Measurements from ENCODE around the gene MYO1B. TPM values are rescaled to one million over a fixed set of nuclear protein-coding genes. Genes with fewer than 3 reads are reported as not detected.

MYO1B gene
- polyA plus RNA-seq, 2 donors: 12.9 to 25.6 TPM

- Histone ChIP-seq H3K27ac (ENCODE audit: low read depth in 2 of 2, low read length in 1 of 2) (no peak overlapping the region), H3K36me3 (ENCODE audit: control insufficient read depth in 2 of 2, insufficient read depth in 2 of 2, low read length in 1 of 2) (peaks cover 0 to 5% of the 10 kb centered on the region in 2 donors)
- WGBS, 2 donors: 74 to 78% methylated on average over 6 of the region's 6 CpGs
Observed at GRCh38 chr2:191410646-191411436, 165.6 kb downstream of the MYO1B start.

GRCh38 chr2:191411472-191411871, 166.3 kb downstream of the MYO1B start:
- no peaks in the 10 kb centered on the region for H3K9me3 ChIP-seq (ENCODE audit: control insufficient read depth in 2 of 2, insufficient read depth in 1 of 2, low read depth in 1 of 2, low read length in 1 of 2)
- 54 to 58% methylated on average over 5 of the region's 5 CpGs for WGBS, 2 donors
- peaks cover 2 to 5% of the 10 kb centered on the region in 2 donors for H3K36me3 ChIP-seq (ENCODE audit: control insufficient read depth in 2 of 2, insufficient read depth in 2 of 2, low read length in 1 of 2)
- no peak overlapping the region for H3K27ac ChIP-seq (ENCODE audit: low read depth in 2 of 2, low read length in 1 of 2)
- H3K4me3 ChIP-seq (ENCODE audit: low read depth in 1 of 2, low read length in 2 of 2): no peak overlapping the region
- H3K4me1 ChIP-seq (ENCODE audit: control insufficient read depth in 2 of 2, insufficient read depth in 2 of 2, low read length in 1 of 2): no peaks in the 10 kb centered on the region
- no peaks in the 10 kb centered on the region for H3K27me3 ChIP-seq (ENCODE audit: control insufficient read depth in 1 of 2, insufficient read depth in 2 of 2, low read length in 2 of 2)

More at GRCh38 chr2:191410646-191411436, 165.6 kb downstream of the MYO1B start:
- no peaks in the 10 kb centered on the region for H3K9me3 ChIP-seq (ENCODE audit: control insufficient read depth in 2 of 2, insufficient read depth in 1 of 2, low read depth in 1 of 2, low read length in 1 of 2)
- H3K27me3 ChIP-seq (ENCODE audit: control insufficient read depth in 1 of 2, insufficient read depth in 2 of 2, low read length in 2 of 2): no peaks in the 10 kb centered on the region
- H3K4me3 ChIP-seq (ENCODE audit: low read depth in 1 of 2, low read length in 2 of 2): no peak overlapping the region
- H3K4me1 ChIP-seq (ENCODE audit: control insufficient read depth in 2 of 2, insufficient read depth in 2 of 2, low read length in 1 of 2): no peaks in the 10 kb centered on the region

- WGBS, 2 donors: 73 to 92% methylated on average over 2 of the region's 2 CpGs
- H3K4me3 ChIP-seq (ENCODE audit: low read depth in 1 of 2, low read length in 2 of 2): no peak overlapping the region
- H3K4me1 ChIP-seq (ENCODE audit: control insufficient read depth in 2 of 2, insufficient read depth in 2 of 2, low read length in 1 of 2): no peaks in the 10 kb centered on the region
- no peaks in the 10 kb centered on the region for H3K27me3 ChIP-seq (ENCODE audit: control insufficient read depth in 1 of 2, insufficient read depth in 2 of 2, low read length in 2 of 2)
- H3K9me3 ChIP-seq (ENCODE audit: control insufficient read depth in 2 of 2, insufficient read depth in 1 of 2, low read depth in 1 of 2, low read length in 1 of 2): no peaks in the 10 kb centered on the region
- H3K36me3 ChIP-seq (ENCODE audit: control insufficient read depth in 2 of 2, insufficient read depth in 2 of 2, low read length in 1 of 2): peaks cover 4 to 5% of the 10 kb centered on the region in 2 donors
- H3K27ac ChIP-seq (ENCODE audit: low read depth in 2 of 2, low read length in 1 of 2): no peak overlapping the region
Observed at GRCh38 chr2:191412353-191412752, 167.1 kb downstream of the MYO1B start.

GRCh38 chr2:191415101-191415500, 169.9 kb downstream of the MYO1B start:
- no peak overlapping the region for H3K27ac ChIP-seq (ENCODE audit: low read depth in 2 of 2, low read length in 1 of 2)
- no peaks in the 10 kb centered on the region for H3K4me1 ChIP-seq (ENCODE audit: control insufficient read depth in 2 of 2, insufficient read depth in 2 of 2, low read length in 1 of 2)
- H3K4me3 ChIP-seq (ENCODE audit: low read depth in 1 of 2, low read length in 2 of 2): no peak overlapping the region
- peaks cover 3 to 4% of the 10 kb centered on the region in 2 donors for H3K36me3 ChIP-seq (ENCODE audit: control insufficient read depth in 2 of 2, insufficient read depth in 2 of 2, low read length in 1 of 2)
- no peaks in the 10 kb centered on the region for H3K27me3 ChIP-seq (ENCODE audit: control insufficient read depth in 1 of 2, insufficient read depth in 2 of 2, low read length in 2 of 2)
- peaks cover 0 to 2% of the 10 kb centered on the region in 2 donors for H3K9me3 ChIP-seq (ENCODE audit: control insufficient read depth in 2 of 2, insufficient read depth in 1 of 2, low read depth in 1 of 2, low read length in 1 of 2)

- H3K36me3 ChIP-seq (ENCODE audit: control insufficient read depth in 2 of 2, insufficient read depth in 2 of 2, low read length in 1 of 2): peaks cover 3 to 4% of the 10 kb centered on the region in 2 donors
Observed at GRCh38 chr2:191415858-191416257, 170.7 kb downstream of the MYO1B start.

GRCh38 chr2:191417746-191418145, 172.5 kb downstream of the MYO1B start:
- no peaks in the 10 kb centered on the region for H3K27me3 ChIP-seq (ENCODE audit: control insufficient read depth in 1 of 2, insufficient read depth in 2 of 2, low read length in 2 of 2)
- 87 to 93% methylated on average over 7 of the region's 7 CpGs for WGBS, 2 donors

More at GRCh38 chr2:191415858-191416257, 170.7 kb downstream of the MYO1B start:
- Histone ChIP-seq H3K4me1 (ENCODE audit: control insufficient read depth in 2 of 2, insufficient read depth in 2 of 2, low read length in 1 of 2) (no peaks in the 10 kb centered on the region), H3K4me3 (ENCODE audit: low read depth in 1 of 2, low read length in 2 of 2) (no peak overlapping the region), H3K9me3 (ENCODE audit: control insufficient read depth in 2 of 2, insufficient read depth in 1 of 2, low read depth in 1 of 2, low read length in 1 of 2) (peaks cover 0 to 2% of the 10 kb centered on the region in 2 donors), H3K27me3 (ENCODE audit: control insufficient read depth in 1 of 2, insufficient read depth in 2 of 2, low read length in 2 of 2) (no peaks in the 10 kb centered on the region), H3K27ac (ENCODE audit: low read depth in 2 of 2, low read length in 1 of 2) (no peak overlapping the region)
- WGBS, 2 donors: 72 to 86% methylated on average over 5 of the region's 5 CpGs

GRCh38 chr2:191421950-191422349, 176.7 kb downstream of the MYO1B start:
- no peaks in the 10 kb centered on the region for H3K27me3 ChIP-seq (ENCODE audit: control insufficient read depth in 1 of 2, insufficient read depth in 2 of 2, low read length in 2 of 2)
- peaks cover 0 to 2% of the 10 kb centered on the region in 2 donors for H3K9me3 ChIP-seq (ENCODE audit: control insufficient read depth in 2 of 2, insufficient read depth in 1 of 2, low read depth in 1 of 2, low read length in 1 of 2)
- 90 to 91% methylated on average over 2 of the region's 2 CpGs for WGBS, 2 donors
- no peaks in the 10 kb centered on the region for H3K4me1 ChIP-seq (ENCODE audit: control insufficient read depth in 2 of 2, insufficient read depth in 2 of 2, low read length in 1 of 2)
- H3K36me3 ChIP-seq (ENCODE audit: control insufficient read depth in 2 of 2, insufficient read depth in 2 of 2, low read length in 1 of 2): no peaks in the 10 kb centered on the region
- H3K27ac ChIP-seq (ENCODE audit: low read depth in 2 of 2, low read length in 1 of 2): no peak overlapping the region
- no peak overlapping the region for H3K4me3 ChIP-seq (ENCODE audit: low read depth in 1 of 2, low read length in 2 of 2)

More at GRCh38 chr2:191417746-191418145, 172.5 kb downstream of the MYO1B start:
- Histone ChIP-seq H3K9me3 (ENCODE audit: control insufficient read depth in 2 of 2, insufficient read depth in 1 of 2, low read depth in 1 of 2, low read length in 1 of 2) (peaks cover 0 to 2% of the 10 kb centered on the region in 2 donors), H3K4me3 (ENCODE audit: low read depth in 1 of 2, low read length in 2 of 2) (no peak overlapping the region), H3K36me3 (ENCODE audit: control insufficient read depth in 2 of 2, insufficient read depth in 2 of 2, low read length in 1 of 2) (peaks cover 0 to 4% of the 10 kb centered on the region in 2 donors), H3K4me1 (ENCODE audit: control insufficient read depth in 2 of 2, insufficient read depth in 2 of 2, low read length in 1 of 2) (no peaks in the 10 kb centered on the region), H3K27ac (ENCODE audit: low read depth in 2 of 2, low read length in 1 of 2) (no peak overlapping the region)

GRCh38 chr2:191427031-191427430, 181.8 kb downstream of the MYO1B start:
- H3K4me1 ChIP-seq (ENCODE audit: control insufficient read depth in 2 of 2, insufficient read depth in 2 of 2, low read length in 1 of 2): no peaks in the 10 kb centered on the region
- H3K36me3 ChIP-seq (ENCODE audit: control insufficient read depth in 2 of 2, insufficient read depth in 2 of 2, low read length in 1 of 2): no peaks in the 10 kb centered on the region
- H3K9me3 ChIP-seq (ENCODE audit: control insufficient read depth in 2 of 2, insufficient read depth in 1 of 2, low read depth in 1 of 2, low read length in 1 of 2): peaks cover 0 to 3% of the 10 kb centered on the region in 2 donors
- WGBS, 2 donors: 91 to 94% methylated on average over 4 of the region's 4 CpGs
- no peaks in the 10 kb centered on the region for H3K27me3 ChIP-seq (ENCODE audit: control insufficient read depth in 1 of 2, insufficient read depth in 2 of 2, low read length in 2 of 2)
- H3K4me3 ChIP-seq (ENCODE audit: low read depth in 1 of 2, low read length in 2 of 2): no peak overlapping the region
- no peak overlapping the region for H3K27ac ChIP-seq (ENCODE audit: low read depth in 2 of 2, low read length in 1 of 2)

- 75 to 85% methylated on average over 3 of the region's 3 CpGs for WGBS, 2 donors
- no peak overlapping the region for H3K27ac ChIP-seq (ENCODE audit: low read depth in 2 of 2, low read length in 1 of 2)
- H3K36me3 ChIP-seq (ENCODE audit: control insufficient read depth in 2 of 2, insufficient read depth in 2 of 2, low read length in 1 of 2): no peaks in the 10 kb centered on the region
Observed at GRCh38 chr2:191428141-191428540, 182.9 kb downstream of the MYO1B start.

GRCh38 chr2:191430476-191430875, 185.3 kb downstream of the MYO1B start:
- WGBS, 2 donors: 89 to 97% methylated on average over 1 of the region's 1 CpG
- Histone ChIP-seq H3K27ac (ENCODE audit: low read depth in 2 of 2, low read length in 1 of 2) (no peak overlapping the region), H3K4me1 (ENCODE audit: control insufficient read depth in 2 of 2, insufficient read depth in 2 of 2, low read length in 1 of 2) (no peaks in the 10 kb centered on the region), H3K9me3 (ENCODE audit: control insufficient read depth in 2 of 2, insufficient read depth in 1 of 2, low read depth in 1 of 2, low read length in 1 of 2) (peaks cover 0 to 3% of the 10 kb centered on the region in 2 donors), H3K27me3 (ENCODE audit: control insufficient read depth in 1 of 2, insufficient read depth in 2 of 2, low read length in 2 of 2) (no peaks in the 10 kb centered on the region), H3K4me3 (ENCODE audit: low read depth in 1 of 2, low read length in 2 of 2) (no peak overlapping the region), H3K36me3 (ENCODE audit: control insufficient read depth in 2 of 2, insufficient read depth in 2 of 2, low read length in 1 of 2) (no peaks in the 10 kb centered on the region)

More at GRCh38 chr2:191428141-191428540, 182.9 kb downstream of the MYO1B start:
- H3K27me3 ChIP-seq (ENCODE audit: control insufficient read depth in 1 of 2, insufficient read depth in 2 of 2, low read length in 2 of 2): no peaks in the 10 kb centered on the region
- H3K4me1 ChIP-seq (ENCODE audit: control insufficient read depth in 2 of 2, insufficient read depth in 2 of 2, low read length in 1 of 2): no peaks in the 10 kb centered on the region
- peaks cover 0 to 3% of the 10 kb centered on the region in 2 donors for H3K9me3 ChIP-seq (ENCODE audit: control insufficient read depth in 2 of 2, insufficient read depth in 1 of 2, low read depth in 1 of 2, low read length in 1 of 2)
- no peak overlapping the region for H3K4me3 ChIP-seq (ENCODE audit: low read depth in 1 of 2, low read length in 2 of 2)
